GM23248 (cell line): ENCODE measurements around the gene DAAM1.

Experiments used
- EZH2 ChIP-seq: fragments of 200-600 bp; sonication (generic); IDR thresholded peaks from 2 replicates; pipeline ENCODE4 v1.6.1; 2018; ENCODE audit warnings: antibody characterized with exemption, mild to moderate bottlenecking; ENCODE audit not compliant: insufficient read depth, poor library complexity, severe bottlenecking
- EZH2phosphoT487 ChIP-seq: fragments of 200-600 bp; sonication (generic); IDR thresholded peaks from 2 replicates; pipeline ENCODE4 v1.6.1; 2018; ENCODE audit warnings: antibody characterized with exemption, moderate library complexity, mild to moderate bottlenecking, low read depth; ENCODE audit not compliant: insufficient read depth

DNA sequence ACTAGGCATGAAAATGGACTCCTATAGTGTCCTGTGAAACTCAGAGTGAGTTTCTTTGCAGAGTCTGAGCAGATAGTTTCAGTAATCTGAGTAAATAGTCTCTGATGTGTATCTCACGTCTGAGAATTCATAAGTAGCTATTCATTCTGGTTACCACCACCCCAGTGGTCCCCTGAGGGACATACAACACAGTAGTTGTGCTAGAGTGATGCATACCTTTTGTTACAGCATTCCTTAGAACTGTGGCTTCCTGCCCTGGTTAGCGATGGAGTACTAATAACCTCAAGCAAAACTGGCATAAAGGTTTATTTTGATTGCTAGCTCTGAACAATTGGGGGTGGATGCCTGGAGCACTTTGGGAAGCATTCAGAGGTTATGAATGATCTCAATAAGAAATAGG is 114.7 kb downstream of the DAAM1 start:
- TF ChIP-seq EZH2 (no peak), EZH2phosphoT487 (no peak)
